Nephron progenitor cell (in vitro differentiated cells): Measurements from ENCODE around the gene CPLX4.

Source experiments
- DNase-seq: peaks from one replicate; pipeline ENCODE4 v3.0.0; 2021
- H3K27ac Mint-ChIP-seq: 2 replicates; pipeline ENCODE4 v1.8.0; 2021; ENCODE audit warnings: mild to moderate bottlenecking, moderate library complexity, mixed read lengths
- H3K27me3 Mint-ChIP-seq: 2 replicates; pipeline ENCODE4 v1.8.0; 2021; ENCODE audit warnings: mild to moderate bottlenecking, low read depth, mixed read lengths; ENCODE audit not compliant: poor library complexity
- H3K36me3 Mint-ChIP-seq: 2 replicates; pipeline ENCODE4 v1.8.0; 2021; ENCODE audit warnings: low read depth, mixed read lengths
- H3K4me1 Mint-ChIP-seq: 2 replicates; pipeline ENCODE4 v1.8.0; 2021; ENCODE audit warnings: mixed read lengths
- H3K4me3 Mint-ChIP-seq: 2 replicates; pipeline ENCODE4 v1.8.0; 2021; ENCODE audit warnings: mild to moderate bottlenecking, moderate library complexity, mixed read lengths
- H3K9me3 Mint-ChIP-seq: 2 replicates; pipeline ENCODE4 v1.8.0; 2021; ENCODE audit warnings: mild to moderate bottlenecking, moderate library complexity, mixed read lengths
- CTCF ChIP-seq: fragments of 200-600 bp; sonication (generic); IDR thresholded peaks from 2 replicates; pipeline ENCODE4 v1.5.0; 2021; ENCODE audit warnings: antibody characterized with exemption

CPLX4 gene

GRCh38 chr18:59249199-59249774 lies 69.2 kb downstream of the CPLX4 start:
- no peak overlapping the region for H3K27ac Mint-ChIP-seq

DNA sequence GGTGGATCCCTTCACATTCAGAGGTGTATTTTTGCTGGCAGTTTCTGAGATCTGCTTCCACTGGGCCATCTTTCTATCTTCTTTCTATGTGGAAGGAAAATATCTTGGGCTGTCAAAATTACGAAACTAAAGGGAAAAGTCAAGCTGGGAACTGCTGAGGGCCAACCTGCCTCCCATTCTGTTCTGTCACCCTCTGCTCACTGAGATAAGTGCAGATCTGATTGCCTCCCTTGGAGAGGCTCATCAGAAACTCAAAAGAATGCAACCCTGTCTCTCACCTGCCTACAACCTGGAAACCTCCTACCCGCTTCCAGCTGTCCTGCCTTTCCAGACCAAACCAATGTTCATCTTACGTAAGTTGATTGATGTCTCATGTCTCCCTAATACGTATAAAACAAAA lies 71.7 kb downstream of the CPLX4 start:
- Mint-ChIP-seq H3K4me3 (no peak overlapping the region), H3K27me3 (peaks cover 73% of the 10 kb centered on the region), H3K4me1 (no peaks in the 10 kb centered on the region), H3K9me3 (no peaks in the 10 kb centered on the region), H3K36me3 (no peaks in the 10 kb centered on the region), H3K27ac (no peak overlapping the region)
- no peak for DNase-seq
- TF ChIP-seq CTCF, result no peak

More at GRCh38 chr18:59249199-59249774, 69.2 kb downstream of the CPLX4 start:
- Mint-ChIP-seq H3K9me3 (peaks cover 6% of the 10 kb centered on the region), H3K4me3 (no peak overlapping the region), H3K36me3 (no peaks in the 10 kb centered on the region), H3K4me1 (no peaks in the 10 kb centered on the region), H3K27me3 (peaks cover 72% of the 10 kb centered on the region)
- DNase-seq, result peak; percentile 59
- peak; percentile 75 for TF ChIP-seq CTCF
